SK-N-DZ (cell line): ENCODE data around the gene ARGLU1.
A peak's percentile ranks its signal among the peaks of the same experiment; 100 is the strongest.

ENCODE experiments used
- DNase-seq: peaks from one replicate; pipeline ENCODE4 v3.0.0-alpha.2; 2015; ENCODE audit warnings: low spot score

ARGLU1 gene

GRCh38 chr13:106587787-106588186 lies 19.9 kb upstream of the ARGLU1 start:
- DNase-seq: no peak

GRCh38 chr13:106586648-106587166 lies 18.8 kb upstream of the ARGLU1 start:
- no peak for DNase-seq

- no peak for DNase-seq
Measured at GRCh38 chr13:106581225-106581624, 13.3 kb upstream of the ARGLU1 start.

GRCh38 chr13:106575896-106576295 lies 8.0 kb upstream of the ARGLU1 start:
- no peak for DNase-seq

GRCh38 chr13:106573868-106574267 lies 5.9 kb upstream of the ARGLU1 start:
- no peak for DNase-seq

- no peak for DNase-seq
Measured at GRCh38 chr13:106573284-106573846, 5.4 kb upstream of the ARGLU1 start.

- peak; percentile 51 for DNase-seq
Measured at GRCh38 chr13:106570299-106570852, 2.4 kb upstream of the ARGLU1 start.

- no peak for DNase-seq
Measured at GRCh38 chr13:106569233-106570095, 1.5 kb upstream of the ARGLU1 start.

- DNase-seq: no peak
Measured at GRCh38 chr13:106568299-106569003, 514 bp upstream of the ARGLU1 start.

- DNase-seq: peak; percentile 71
Measured at GRCh38 chr13:106566641-106567473, 1.1 kb downstream of the ARGLU1 start.

GRCh38 chr13:106565127-106565775 lies 2.7 kb downstream of the ARGLU1 start:
- no peak for DNase-seq

- DNase-seq: no peak
Measured at GRCh38 chr13:106562301-106562700, 5.6 kb downstream of the ARGLU1 start.

GRCh38 chr13:106561551-106562170 lies 6.3 kb downstream of the ARGLU1 start:
- DNase-seq: no peak

GRCh38 chr13:106560821-106561220 lies 7.1 kb downstream of the ARGLU1 start:
- DNase-seq: no peak

- DNase-seq: no peak
Measured at GRCh38 chr13:106558527-106558926, 9.4 kb downstream of the ARGLU1 start.

- DNase-seq: no peak
Measured at GRCh38 chr13:106555631-106556328, 12.2 kb downstream of the ARGLU1 start.

- DNase-seq: no peak
Measured at GRCh38 chr13:106551751-106552150, 16.2 kb downstream of the ARGLU1 start.

- no peak for DNase-seq
Measured at GRCh38 chr13:106551350-106551749, 16.6 kb downstream of the ARGLU1 start.

GRCh38 chr13:106550570-106551135 lies 17.3 kb downstream of the ARGLU1 start:
- DNase-seq: no peak
